ENCODE measurements around the gene IFNA4. TPM values are rescaled to one million over a fixed set of nuclear protein-coding genes. Genes with fewer than 3 reads are reported as not detected.
"Not testable (repeated sequence)": the region's sequence is repeated elsewhere in the genome, so short reads cannot be mapped to it uniquely, and the experiment has no call there.

The IFNA4 gene
- total RNA-seq, 1 experiment from 2014 or later = not detected

DNA sequence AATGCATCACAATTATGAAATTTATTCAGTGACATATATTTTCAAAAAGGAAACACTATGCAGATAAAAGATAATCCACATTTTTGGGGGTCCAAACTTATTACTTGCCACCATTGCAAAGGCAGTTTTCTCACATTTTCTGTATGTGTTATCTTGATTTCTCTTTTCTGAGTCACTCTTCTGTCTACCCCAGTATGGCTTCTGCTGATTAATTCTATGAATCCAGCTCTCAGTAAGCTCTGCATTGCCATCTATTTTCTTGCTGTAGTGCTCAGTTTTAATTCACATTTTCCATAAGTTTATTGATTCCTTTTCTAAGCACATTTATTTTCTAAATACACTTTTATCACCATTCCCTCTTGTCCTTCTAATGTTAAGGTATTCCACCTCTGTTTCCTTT, 17.8 kb upstream of the IFNA4 start:
- no peaks in the 10 kb centered on the region for H3K79me2 ChIP-seq (ENCODE audit: insufficient read depth, low read length)
- H3K27me3 ChIP-seq (ENCODE audit: insufficient read depth, low read length) = no peaks in the 10 kb centered on the region
- no peak overlapping the region for H3K4me2 ChIP-seq (ENCODE audit: low read length)
- no peak for ATAC-seq
- no peak overlapping the region for H2AFZ ChIP-seq (ENCODE audit: low read depth, low read length, poor library complexity, severe bottlenecking)
- no peak overlapping the region for H3K4me3 ChIP-seq (replicated peaks in 1 of 2; ENCODE audit: low read depth in 1 of 2, low read length in 2 of 2)
- no TSS peak for BruUV-seq (replicated peaks)
- intact Hi-C loops (cut with micrococcal nuclease) = no loop called here
- H3K4me1 ChIP-seq (ENCODE audit: control insufficient read depth in 1 of 2, insufficient read depth in 2 of 2, low read length in 2 of 2) = no peaks in the 10 kb centered on the region
- no peak for DNase-seq (ENCODE audit: low read depth, low spot score)
- H4K20me1 ChIP-seq (ENCODE audit: insufficient read depth) = no peaks in the 10 kb centered on the region
- ChIA-PET CTCF (interaction anchor here (1.3 kb wide), 1 partner anchor 22 kb away, joined by 3 read pairs; no protein-coding TSS in a partner anchor), POLR2A (no interaction called here), RAD21 (ENCODE audit: low non-redundant PET in 1 of 2, low total read pairs in 2 of 2, uncharacterized antibody in 2 of 2, unreplicated experiment in 2 of 2) (no interaction called here)
- no peak overlapping the region for H3K27ac ChIP-seq (ENCODE audit: low read depth, low read length)
- H3K9me3 ChIP-seq (ENCODE audit: control insufficient read depth in 1 of 2, insufficient read depth in 1 of 2, low read depth in 1 of 2, low read length in 2 of 2) = no peaks in the 10 kb centered on the region
- H3K36me3 ChIP-seq (ENCODE audit: control insufficient read depth in 1 of 2, insufficient read depth in 2 of 2, low read length in 2 of 2) = no peaks in the 10 kb centered on the region
- H3K9me2 ChIP-seq (ENCODE audit: insufficient read depth) = no peaks in the 10 kb centered on the region
- H3K9ac ChIP-seq (ENCODE audit: low read length) = no peak overlapping the region
- TF ChIP-seq POLR2AphosphoS5 (IDR thresholded peaks at IDR 0.05; ENCODE audit: low read depth, low read length) (no peak), EZH2phosphoT487 (IDR thresholded peaks at IDR 0.05; ENCODE audit: borderline replicate concordance) (no peak), SIN3A (IDR thresholded peaks at IDR 0.05; ENCODE audit: low read depth) (no peak), SP1 (IDR thresholded peaks at IDR 0.05; ENCODE audit: low read depth) (no peak), SRF (IDR thresholded peaks at IDR 0.05; ENCODE audit: low read depth) (no peak), JUND (IDR thresholded peaks at IDR 0.05) (no peak), FOSL1 (IDR thresholded peaks at IDR 0.05; ENCODE audit: low read depth) (no peak), TCF7L2 (IDR thresholded peaks at IDR 0.05; ENCODE audit: borderline replicate concordance, extremely low read depth, insufficient read depth, insufficient read length) (no peak), EGR1 (IDR thresholded peaks at IDR 0.05; ENCODE audit: low read depth) (no peak), YY1 (IDR thresholded peaks at IDR 0.05; ENCODE audit: extremely low read depth, insufficient replicate concordance, low read depth, low read length) (no peak), POLR2A (IDR thresholded peaks at IDR 0.05; ENCODE audit: borderline replicate concordance, extremely low read depth, insufficient read depth, insufficient read length) (no peak), ZNF274 (IDR thresholded peaks at IDR 0.05; ENCODE audit: low read depth, low read length) (no peak), CEBPB (IDR thresholded peaks at IDR 0.05; ENCODE audit: low read depth) (no peak), EZH2 (IDR thresholded peaks at IDR 0.05) (no peak), ELF1 (IDR thresholded peaks at IDR 0.05; ENCODE audit: borderline replicate concordance, low read depth) (no peak), RAD21 (IDR thresholded peaks at IDR 0.05; ENCODE audit: low read depth) (no peak), CBX3 (IDR thresholded peaks at IDR 0.05; ENCODE audit: low read depth) (no peak)
- TF ChIP-seq, protein P1, sequence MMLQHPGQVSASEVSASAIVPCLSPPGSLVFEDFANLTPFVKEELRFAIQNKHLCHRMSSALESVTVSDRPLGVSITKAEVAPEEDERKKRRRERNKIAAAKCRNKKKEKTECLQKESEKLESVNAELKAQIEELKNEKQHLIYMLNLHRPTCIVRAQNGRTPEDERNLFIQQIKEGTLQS (IDR thresholded peaks at IDR 0.05) = no peak
- TF ChIP-seq, protein P2, sequence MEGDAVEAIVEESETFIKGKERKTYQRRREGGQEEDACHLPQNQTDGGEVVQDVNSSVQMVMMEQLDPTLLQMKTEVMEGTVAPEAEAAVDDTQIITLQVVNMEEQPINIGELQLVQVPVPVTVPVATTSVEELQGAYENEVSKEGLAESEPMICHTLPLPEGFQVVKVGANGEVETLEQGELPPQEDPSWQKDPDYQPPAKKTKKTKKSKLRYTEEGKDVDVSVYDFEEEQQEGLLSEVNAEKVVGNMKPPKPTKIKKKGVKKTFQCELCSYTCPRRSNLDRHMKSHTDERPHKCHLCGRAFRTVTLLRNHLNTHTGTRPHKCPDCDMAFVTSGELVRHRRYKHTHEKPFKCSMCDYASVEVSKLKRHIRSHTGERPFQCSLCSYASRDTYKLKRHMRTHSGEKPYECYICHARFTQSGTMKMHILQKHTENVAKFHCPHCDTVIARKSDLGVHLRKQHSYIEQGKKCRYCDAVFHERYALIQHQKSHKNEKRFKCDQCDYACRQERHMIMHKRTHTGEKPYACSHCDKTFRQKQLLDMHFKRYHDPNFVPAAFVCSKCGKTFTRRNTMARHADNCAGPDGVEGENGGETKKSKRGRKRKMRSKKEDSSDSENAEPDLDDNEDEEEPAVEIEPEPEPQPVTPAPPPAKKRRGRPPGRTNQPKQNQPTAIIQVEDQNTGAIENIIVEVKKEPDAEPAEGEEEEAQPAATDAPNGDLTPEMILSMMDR (IDR thresholded peaks at IDR 0.05 in 2 of 3, conservative IDR thresholded peaks at IDR 0.05 in 1 of 3; ENCODE audit: borderline replicate concordance in 1 of 3, insufficient read depth in 1 of 3, low read depth in 2 of 3, low read length in 2 of 3) = no peak
- TF ChIP-seq, protein P3, sequence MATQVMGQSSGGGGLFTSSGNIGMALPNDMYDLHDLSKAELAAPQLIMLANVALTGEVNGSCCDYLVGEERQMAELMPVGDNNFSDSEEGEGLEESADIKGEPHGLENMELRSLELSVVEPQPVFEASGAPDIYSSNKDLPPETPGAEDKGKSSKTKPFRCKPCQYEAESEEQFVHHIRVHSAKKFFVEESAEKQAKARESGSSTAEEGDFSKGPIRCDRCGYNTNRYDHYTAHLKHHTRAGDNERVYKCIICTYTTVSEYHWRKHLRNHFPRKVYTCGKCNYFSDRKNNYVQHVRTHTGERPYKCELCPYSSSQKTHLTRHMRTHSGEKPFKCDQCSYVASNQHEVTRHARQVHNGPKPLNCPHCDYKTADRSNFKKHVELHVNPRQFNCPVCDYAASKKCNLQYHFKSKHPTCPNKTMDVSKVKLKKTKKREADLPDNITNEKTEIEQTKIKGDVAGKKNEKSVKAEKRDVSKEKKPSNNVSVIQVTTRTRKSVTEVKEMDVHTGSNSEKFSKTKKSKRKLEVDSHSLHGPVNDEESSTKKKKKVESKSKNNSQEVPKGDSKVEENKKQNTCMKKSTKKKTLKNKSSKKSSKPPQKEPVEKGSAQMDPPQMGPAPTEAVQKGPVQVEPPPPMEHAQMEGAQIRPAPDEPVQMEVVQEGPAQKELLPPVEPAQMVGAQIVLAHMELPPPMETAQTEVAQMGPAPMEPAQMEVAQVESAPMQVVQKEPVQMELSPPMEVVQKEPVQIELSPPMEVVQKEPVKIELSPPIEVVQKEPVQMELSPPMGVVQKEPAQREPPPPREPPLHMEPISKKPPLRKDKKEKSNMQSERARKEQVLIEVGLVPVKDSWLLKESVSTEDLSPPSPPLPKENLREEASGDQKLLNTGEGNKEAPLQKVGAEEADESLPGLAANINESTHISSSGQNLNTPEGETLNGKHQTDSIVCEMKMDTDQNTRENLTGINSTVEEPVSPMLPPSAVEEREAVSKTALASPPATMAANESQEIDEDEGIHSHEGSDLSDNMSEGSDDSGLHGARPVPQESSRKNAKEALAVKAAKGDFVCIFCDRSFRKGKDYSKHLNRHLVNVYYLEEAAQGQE (IDR thresholded peaks at IDR 0.05; ENCODE audit: low read depth) = no peak

DNA sequence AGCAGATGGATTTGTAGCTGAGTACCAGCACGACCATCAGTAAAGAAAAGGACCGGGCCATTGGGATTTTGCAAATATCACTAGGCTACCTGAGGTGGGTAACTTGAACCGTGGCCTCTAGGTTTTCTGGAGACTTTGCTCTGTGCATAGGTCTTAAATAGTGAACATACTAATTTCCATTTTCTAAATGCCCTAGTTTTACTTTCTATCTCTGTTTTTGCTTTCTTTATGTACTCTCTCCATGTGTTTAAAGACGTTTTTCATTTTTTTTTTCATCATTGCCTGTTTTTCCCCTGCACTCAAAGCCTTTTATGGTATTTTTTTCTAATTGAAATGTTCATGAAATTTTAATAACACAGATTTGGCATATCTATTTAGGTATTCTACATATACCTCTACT, 14.7 kb upstream of the IFNA4 start, which contains the start of gene IFNA7:
Gene IFNA7 (minus strand): TSS at position 101 of the 400 bp plus-strand sequence. CDS start 40 bp downstream, at position 61.
- BruUV-seq (replicated peaks); H3K9me2 ChIP-seq (ENCODE audit: insufficient read depth); DNase-seq (ENCODE audit: low read depth, low spot score); H3K79me2 ChIP-seq (ENCODE audit: insufficient read depth, low read length); intact Hi-C loops (cut with micrococcal nuclease); H3K4me3 ChIP-seq (replicated peaks in 1 of 2; ENCODE audit: low read depth in 1 of 2, low read length in 2 of 2); H3K36me3 ChIP-seq (ENCODE audit: control insufficient read depth in 1 of 2, insufficient read depth in 2 of 2, low read length in 2 of 2); H2AFZ ChIP-seq (ENCODE audit: low read depth, low read length, poor library complexity, severe bottlenecking); H3K9me3 ChIP-seq (ENCODE audit: control insufficient read depth in 1 of 2, insufficient read depth in 1 of 2, low read depth in 1 of 2, low read length in 2 of 2); ATAC-seq; RAD21 ChIA-PET (ENCODE audit: low non-redundant PET in 1 of 2, low total read pairs in 2 of 2, uncharacterized antibody in 2 of 2, unreplicated experiment in 2 of 2); H3K4me2 ChIP-seq (ENCODE audit: low read length); H3K9ac ChIP-seq (ENCODE audit: low read length); H3K27me3 ChIP-seq (ENCODE audit: insufficient read depth, low read length); H3K27ac ChIP-seq (ENCODE audit: low read depth, low read length); H3K4me1 ChIP-seq (ENCODE audit: control insufficient read depth in 1 of 2, insufficient read depth in 2 of 2, low read length in 2 of 2); CTCF ChIA-PET; H4K20me1 ChIP-seq (ENCODE audit: insufficient read depth); POLR2A ChIA-PET: not testable (repeated sequence)
